Subcutaneous abdominal adipose tissue (tissue), 5 donors: ENCODE results near the gene CD320.
"Not testable (repeated sequence)": the region's sequence is repeated elsewhere in the genome, so short reads cannot be mapped to it uniquely, and the experiment has no call there.

Source experiments
- H3K27ac ChIP-seq: one replicate; pipeline ENCODE4 v1.7.0; 2013; ENCODE audit warnings: low read depth, mild to moderate bottlenecking, inconsistent platforms, low read length, moderate library complexity
- H3K27me3 ChIP-seq, 5 donors: one replicate each; pipeline ENCODE4 v1.7.0; 2013; ENCODE audit warnings: low read length in 5 of 5, inconsistent platforms in 1 of 5; ENCODE audit not compliant: control insufficient read depth in 5 of 5, insufficient read depth in 4 of 5
- H3K36me3 ChIP-seq, 5 donors: one replicate each; pipeline ENCODE4 v1.7.0; 2013; ENCODE audit warnings: low read length in 5 of 5; ENCODE audit not compliant: control insufficient read depth in 5 of 5, insufficient read depth in 5 of 5
- H3K4me1 ChIP-seq, 5 donors: one replicate each; pipeline ENCODE4 v1.7.0; 2013; ENCODE audit warnings: low read length in 5 of 5, mild to moderate bottlenecking in 3 of 5, moderate library complexity in 1 of 5; ENCODE audit not compliant: control insufficient read depth in 5 of 5, insufficient read depth in 5 of 5
- H3K4me3 ChIP-seq, 5 donors: one replicate each; pipeline ENCODE4 v1.7.0; 2013; ENCODE audit warnings: low read length in 5 of 5, low read depth in 1 of 5
- H3K9ac ChIP-seq, 5 donors: one replicate each; pipeline ENCODE4 v1.7.0; 2013; ENCODE audit warnings: low read length in 5 of 5, mild to moderate bottlenecking in 4 of 5, moderate library complexity in 3 of 5
- H3K9me3 ChIP-seq, 5 donors: one replicate each; pipeline ENCODE4 v1.7.0; 2013; ENCODE audit warnings: low read length in 5 of 5; ENCODE audit not compliant: control insufficient read depth in 5 of 5
- donor health status: healthy.
- donor health status: healthy.
- donor health status: healthy.
- donor health status: healthy.
- donor health status: healthy.

The CD320 gene

GRCh38 chr19:8269724-8270123 is 38.4 kb downstream of the CD320 start:
- Histone ChIP-seq H3K4me1 (peaks cover 0 to 10% (median 7%) of the 10 kb centered on the region in 5 donors), H3K9ac (no peak overlapping the region), H3K27ac (no peak overlapping the region), H3K9me3 (no peaks in the 10 kb centered on the region), H3K4me3 (no peak overlapping the region), H3K36me3 (no peaks in the 10 kb centered on the region), H3K27me3 (peaks cover 0 to 2% (median 0%) of the 10 kb centered on the region in 5 donors)

- Histone ChIP-seq H3K27ac (no peak overlapping the region), H3K4me3 (no peak overlapping the region), H3K36me3 (peaks cover 0 to 13% (median 3%) of the 10 kb centered on the region in 5 donors), H3K9ac (no peak overlapping the region), H3K9me3 (no peaks in the 10 kb centered on the region), H3K4me1 (peaks cover 0 to 10% (median 7%) of the 10 kb centered on the region in 5 donors), H3K27me3 (peaks cover 0 to 2% (median 0%) of the 10 kb centered on the region in 5 donors)
Measured at GRCh38 chr19:8265872-8266271, 42.3 kb downstream of the CD320 start.

GRCh38 chr19:8264248-8264647 is 43.9 kb downstream of the CD320 start:
- H3K27me3 ChIP-seq, H3K9me3 ChIP-seq, H3K4me1 ChIP-seq, H3K9ac ChIP-seq, H3K4me3 ChIP-seq, H3K27ac ChIP-seq: not testable (repeated sequence)
- peaks cover 0 to 17% (median 3%) of the 10 kb centered on the region in 5 donors for H3K36me3 ChIP-seq

GRCh38 chr19:8262431-8262830 is 45.7 kb downstream of the CD320 start:
- Histone ChIP-seq H3K36me3 (peaks cover 0 to 25% (median 8%) of the 10 kb centered on the region in 5 donors), H3K9me3 (no peaks in the 10 kb centered on the region), H3K27me3 (peaks cover 0 to 2% (median 0%) of the 10 kb centered on the region in 5 donors), H3K27ac (no peak overlapping the region), H3K4me3 (no peak overlapping the region), H3K4me1 (no peaks in the 10 kb centered on the region), H3K9ac (no peak overlapping the region)

- Histone ChIP-seq H3K36me3 (peaks cover 0 to 30% (median 10%) of the 10 kb centered on the region in 5 donors), H3K27ac (no peak overlapping the region), H3K27me3 (peaks cover 0 to 2% (median 0%) of the 10 kb centered on the region in 5 donors), H3K4me1 (no peaks in the 10 kb centered on the region), H3K9ac (no peak overlapping the region), H3K4me3 (no peak overlapping the region), H3K9me3 (no peaks in the 10 kb centered on the region)
Measured at GRCh38 chr19:8261881-8262280, 46.3 kb downstream of the CD320 start.

- Histone ChIP-seq H3K9ac (no peak overlapping the region), H3K36me3 (peaks cover 0 to 35% (median 12%) of the 10 kb centered on the region in 5 donors), H3K27me3 (peaks cover 0 to 2% (median 0%) of the 10 kb centered on the region in 5 donors), H3K27ac (no peak overlapping the region), H3K4me3 (no peak overlapping the region), H3K9me3 (no peaks in the 10 kb centered on the region), H3K4me1 (no peaks in the 10 kb centered on the region)
Measured at GRCh38 chr19:8261347-8261746, 46.8 kb downstream of the CD320 start.

GRCh38 chr19:8259922-8260247 is 48.3 kb downstream of the CD320 start:
- peaks cover 0 to 43% (median 23%) of the 10 kb centered on the region in 5 donors for H3K36me3 ChIP-seq
- H3K9ac ChIP-seq: no peak overlapping the region
- no peaks in the 10 kb centered on the region for H3K4me1 ChIP-seq
- H3K9me3 ChIP-seq: no peaks in the 10 kb centered on the region
- no peak overlapping the region for H3K27ac ChIP-seq
- no peak overlapping the region for H3K4me3 ChIP-seq
- H3K27me3 ChIP-seq: no peaks in the 10 kb centered on the region

GRCh38 chr19:8259142-8259921 is 48.8 kb downstream of the CD320 start:
- H3K36me3 ChIP-seq: peaks cover 0 to 46% (median 24%) of the 10 kb centered on the region in 5 donors
- H3K9ac ChIP-seq: no peak overlapping the region
- H3K27me3 ChIP-seq: no peaks in the 10 kb centered on the region

GRCh38 chr19:8257052-8257443 is 51.1 kb downstream of the CD320 start:
- Histone ChIP-seq H3K36me3 (peaks cover 0 to 42% (median 24%) of the 10 kb centered on the region in 5 donors), H3K9me3 (no peaks in the 10 kb centered on the region), H3K9ac (no peak overlapping the region), H3K4me1 (no peaks in the 10 kb centered on the region), H3K27ac (no peak overlapping the region), H3K4me3 (no peak overlapping the region), H3K27me3 (no peaks in the 10 kb centered on the region)

More at GRCh38 chr19:8259142-8259921, 48.8 kb downstream of the CD320 start:
- H3K4me1 ChIP-seq: no peaks in the 10 kb centered on the region
- no peaks in the 10 kb centered on the region for H3K9me3 ChIP-seq
- H3K27ac ChIP-seq: no peak overlapping the region
- no peak overlapping the region for H3K4me3 ChIP-seq

- no peaks in the 10 kb centered on the region for H3K9me3 ChIP-seq
Measured at GRCh38 chr19:8256276-8257051, 51.7 kb downstream of the CD320 start.

More at GRCh38 chr19:8256276-8257051, 51.7 kb downstream of the CD320 start:
- Histone ChIP-seq H3K36me3 (peaks cover 0 to 37% (median 24%) of the 10 kb centered on the region in 5 donors), H3K4me1 (peaks cover 0 to 3% (median 0%) of the 10 kb centered on the region in 5 donors), H3K27ac (no peak overlapping the region), H3K27me3 (no peaks in the 10 kb centered on the region), H3K9ac (no peak overlapping the region), H3K4me3 (no peak overlapping the region)
